HCT116 (cell line): ENCODE data around the gene FBXL7.

Source experiments
- POLR2AphosphoS5 ChIP-seq: IDR thresholded peaks from 2 replicates; pipeline ENCODE4 v1.6.1; 2011; ENCODE audit warnings: mild to moderate bottlenecking, low read depth, low read length, moderate library complexity
- SIN3A ChIP-seq: IDR thresholded peaks from 2 replicates; pipeline ENCODE4 v1.6.1; 2012; ENCODE audit warnings: low read depth

- TF ChIP-seq POLR2AphosphoS5 (no peak), SIN3A (no peak)
These were observed 66.3 kb downstream of the FBXL7 start for GRCh38 chr5:15566306-15566705.
